Measurements from ENCODE around the gene PCLO.
"Not testable (repeated sequence)": the region's sequence is repeated elsewhere in the genome, so short reads cannot be mapped to it uniquely, and the experiment has no call there.

The PCLO gene

GRCh38 chr7:82729172-82730030, 433.3 kb downstream of the PCLO start:
- no peak for DNase-seq (ENCODE audit: low read depth)

GRCh38 chr7:82726038-82726800, 436.5 kb downstream of the PCLO start:
- no peak for DNase-seq (ENCODE audit: low read depth)

- no peak for DNase-seq (ENCODE audit: low read depth)
Observed at GRCh38 chr7:82723411-82723810, 439.3 kb downstream of the PCLO start.

- no peak for DNase-seq (ENCODE audit: low read depth)
Observed at GRCh38 chr7:82722946-82723345, 439.7 kb downstream of the PCLO start.

- no peak for DNase-seq (ENCODE audit: low read depth)
Observed at GRCh38 chr7:82715344-82715743, 447.3 kb downstream of the PCLO start.

- DNase-seq (ENCODE audit: low read depth) = no peak
Observed at GRCh38 chr7:82714883-82715282, 447.8 kb downstream of the PCLO start.

GRCh38 chr7:82713506-82713905, 449.2 kb downstream of the PCLO start:
- no peak for DNase-seq (ENCODE audit: low read depth)

GRCh38 chr7:82706344-82706743, 456.3 kb downstream of the PCLO start:
- not testable (repeated sequence) for DNase-seq (ENCODE audit: low read depth)

- no peak for DNase-seq (ENCODE audit: low read depth)
Observed at GRCh38 chr7:82705517-82706260, 457.0 kb downstream of the PCLO start.

GRCh38 chr7:82704121-82704520, 458.6 kb downstream of the PCLO start:
- DNase-seq (ENCODE audit: low read depth) = no peak
